Neural cell (in vitro differentiated cells): ENCODE measurements around the gene DNM3. TPM values are rescaled to one million over a fixed set of nuclear protein-coding genes. Genes with fewer than 3 reads are reported as not detected.

ENCODE experiments used
- H2AFZ ChIP-seq: fragments of 200-600, 300-800 bp; sonication (generic), shearing (Covaris generic); 2 replicates; pipeline ENCODE4 v1.6.0; 2014; ENCODE audit warnings: low read depth, mild to moderate bottlenecking, antibody characterized with exemption, low read length, moderate library complexity
- H3F3A ChIP-seq: fragments of 200-600 bp; shearing (Covaris generic); 2 replicates; pipeline ENCODE4 v1.6.1; 2016; ENCODE audit warnings: mild to moderate bottlenecking, moderate library complexity, mixed read lengths, antibody characterized with exemption, low read length; ENCODE audit not compliant: insufficient read depth, poor library complexity, severe bottlenecking
- H3K27ac ChIP-seq: fragments of 200-600, 300-800 bp; sonication (generic), shearing (Covaris generic); 2 replicates; pipeline ENCODE4 v1.5.1; 2014; ENCODE audit warnings: mild to moderate bottlenecking, low read length, moderate library complexity
- H3K27me3 ChIP-seq: fragments of 300-800, 200-600 bp; sonication (generic), shearing (Covaris generic); 2 replicates; pipeline ENCODE4 v1.6.0; 2014; ENCODE audit warnings: mild to moderate bottlenecking, low read depth, low read length, moderate library complexity; ENCODE audit not compliant: insufficient read depth
- H3K36me3 ChIP-seq: fragments of 300-800, 200-600 bp; sonication (generic), shearing (Covaris generic); 2 replicates; pipeline ENCODE4 v1.5.1; 2014; ENCODE audit warnings: mild to moderate bottlenecking, antibody characterized with exemption, low read length, moderate library complexity; ENCODE audit not compliant: insufficient read depth
- H3K4me2 ChIP-seq: fragments of 300-800, 200-600 bp; sonication (generic), shearing (Covaris generic); 2 replicates; pipeline ENCODE4 v1.6.0; 2014; ENCODE audit warnings: mild to moderate bottlenecking, low read length
- H3K4me3 ChIP-seq: fragments of 300-800, 200-600 bp; sonication (generic), shearing (Covaris generic); 2 replicates; pipeline ENCODE4 v1.5.1; 2014; ENCODE audit warnings: mild to moderate bottlenecking, low read length, moderate library complexity
- H3K79me2 ChIP-seq: fragments of 200-600 bp; shearing (Covaris generic); replicated peaks from 2 replicates; pipeline ENCODE4 v1.6.0; 2014; ENCODE audit warnings: mild to moderate bottlenecking, low read length, moderate library complexity; ENCODE audit not compliant: insufficient read depth
- H3K9ac ChIP-seq: fragments of 300-800, 200-600 bp; sonication (generic), shearing (Covaris generic); 2 replicates; pipeline ENCODE4 v1.6.1; 2016; ENCODE audit warnings: mild to moderate bottlenecking, low read length, mixed read lengths
- H3K9me2 ChIP-seq: fragments of 200-600 bp; shearing (Covaris generic); 2 replicates; pipeline ENCODE4 v1.6.1; 2016; ENCODE audit warnings: mild to moderate bottlenecking, low read length, mixed read lengths; ENCODE audit not compliant: insufficient read depth
- H3K9me3 ChIP-seq: fragments of 200-600, 300-800 bp; sonication (generic), shearing (Covaris generic); 2 replicates; pipeline ENCODE4 v1.6.1; 2016; ENCODE audit warnings: mild to moderate bottlenecking, mixed run types, low read length, moderate library complexity, mixed read lengths
- H4K20me1 ChIP-seq: fragments of 200-600 bp; shearing (Covaris generic); 2 replicates; pipeline ENCODE4 v1.6.1; 2016; ENCODE audit warnings: mild to moderate bottlenecking, mixed run types; ENCODE audit not compliant: insufficient read depth
- EP300 ChIP-seq: fragments of 450-650 bp; conservative IDR thresholded peaks from 2 replicates; pipeline ENCODE4 v1.6.1; 2014; ENCODE audit warnings: antibody characterized with exemption, mild to moderate bottlenecking, moderate library complexity; ENCODE audit not compliant: poor library complexity, severe bottlenecking
- EZH2 ChIP-seq: fragments of 200-600, 300-800 bp; shearing (Covaris generic), sonication (generic); IDR thresholded peaks from 2 replicates; pipeline ENCODE4 v1.6.1; 2014; ENCODE audit warnings: antibody characterized with exemption, low read length, borderline replicate concordance, mild to moderate bottlenecking; ENCODE audit not compliant: insufficient read depth, poor library complexity, severe bottlenecking
- MXI1 ChIP-seq: fragments of 450-650 bp; conservative IDR thresholded peaks from 2 replicates; pipeline ENCODE4 v1.6.1; 2014; ENCODE audit warnings: antibody characterized with exemption, mild to moderate bottlenecking; ENCODE audit not compliant: poor library complexity, severe bottlenecking
- POLR2AphosphoS5 ChIP-seq: IDR thresholded peaks from 2 replicates; pipeline ENCODE4 v1.6.1; 2012
- RAD21 ChIP-seq: fragments of 450-650 bp; conservative IDR thresholded peaks from 2 replicates; pipeline ENCODE4 v1.6.1; 2014; ENCODE audit warnings: antibody characterized with exemption, mild to moderate bottlenecking, moderate library complexity
- SMC3 ChIP-seq: fragments of 450-650 bp; conservative IDR thresholded peaks from 2 replicates; pipeline ENCODE4 v1.6.1; 2014; ENCODE audit warnings: antibody characterized with exemption, mild to moderate bottlenecking, moderate library complexity; ENCODE audit not compliant: poor library complexity
- TAF1 ChIP-seq: IDR thresholded peaks from 2 replicates; pipeline ENCODE4 v1.6.1; 2012; ENCODE audit warnings: low read depth
- polyA plus RNA-seq: library from polyadenylated mRNA; depleted of rRNA; stranded (reverse); fragments of >200 nt; gene quantifications from 2 replicates; pipeline ENCODE4 v1.2.3, GENCODE V29; 2014
- TF ChIP-seq, protein P1 (sequence below): fragments of 450-650 bp; IDR thresholded peaks from 2 replicates; pipeline ENCODE4 v1.5.1; 2014; ENCODE audit warnings: antibody characterized with exemption, mild to moderate bottlenecking, moderate library complexity; ENCODE audit not compliant: poor library complexity, severe bottlenecking
- TF ChIP-seq, protein P2 (sequence below): IDR thresholded peaks from 2 replicates; pipeline ENCODE4 v1.6.1; 2012; ENCODE audit warnings: borderline replicate concordance

DNM3 gene
- polyA plus RNA-seq, 1 donor from 2014 or later: 37.1 TPM

DNA sequence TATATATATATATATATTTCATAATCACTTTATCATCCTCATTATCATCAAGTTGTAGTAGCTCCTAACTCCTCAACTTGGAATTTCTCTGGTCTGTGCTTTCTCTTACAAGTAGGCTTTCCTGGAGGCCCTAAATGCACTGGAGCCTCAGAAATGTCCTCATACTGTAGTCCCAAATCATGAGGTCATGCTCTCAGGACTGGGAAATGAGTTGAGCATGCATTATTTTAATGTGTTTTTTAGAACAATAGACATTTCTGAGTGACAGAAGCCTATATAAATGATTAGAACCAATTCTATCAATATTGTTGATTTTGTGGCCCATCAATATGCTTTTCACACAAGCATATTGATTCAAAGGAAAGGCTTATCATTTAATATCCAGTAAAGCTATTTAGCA, 536.3 kb downstream of the DNM3 start:
- no peaks in the 10 kb centered on the region for H3K79me2 ChIP-seq
- TF ChIP-seq TAF1 (no peak), POLR2AphosphoS5 (no peak), RAD21 (no peak), MXI1 (no peak)
- no peak overlapping the region for H3K9ac ChIP-seq
- H3K9me2 ChIP-seq: no peaks in the 10 kb centered on the region
- H3K36me3 ChIP-seq: no peaks in the 10 kb centered on the region
- no peak overlapping the region for H3K4me2 ChIP-seq
- no peaks in the 10 kb centered on the region for H3K9me3 ChIP-seq
- no peaks in the 10 kb centered on the region for H4K20me1 ChIP-seq
- H3F3A ChIP-seq: no peaks in the 10 kb centered on the region
- no peaks in the 10 kb centered on the region for H3K27me3 ChIP-seq
- H3K27ac ChIP-seq: no peak overlapping the region
- H2AFZ ChIP-seq: no peak overlapping the region
- no peak overlapping the region for H3K4me3 ChIP-seq

DNA sequence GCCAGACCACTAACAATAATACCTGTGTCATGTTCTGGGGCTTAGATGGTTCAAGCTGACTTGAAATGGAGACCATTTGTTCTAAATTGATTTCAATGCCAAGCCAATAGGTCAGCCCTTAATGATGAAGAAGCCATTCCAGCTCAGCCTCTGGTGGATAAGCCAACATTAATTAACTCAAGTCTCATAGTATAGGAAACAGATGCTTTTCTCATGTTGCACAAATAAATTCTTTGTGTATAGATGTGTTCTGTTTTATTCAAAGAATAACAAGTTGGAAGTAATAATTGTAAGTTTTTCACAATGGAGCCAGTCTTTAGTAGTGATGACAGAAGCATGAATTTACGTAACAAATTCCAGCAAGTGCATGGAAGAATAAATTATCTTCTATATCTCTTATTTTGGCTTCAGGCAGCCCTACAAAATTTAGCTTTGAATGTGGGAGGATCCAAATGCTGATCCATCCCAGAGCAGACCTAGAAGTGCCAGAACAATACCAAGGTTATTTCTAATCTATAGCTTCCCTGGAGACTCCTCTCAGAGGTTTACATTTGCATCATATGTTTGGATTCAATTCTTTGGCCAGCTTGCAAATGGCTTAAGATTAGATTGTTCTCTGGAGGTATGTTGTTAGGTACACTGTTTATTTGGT, 536.9 kb downstream of the DNM3 start:
- no peaks in the 10 kb centered on the region for H3F3A ChIP-seq
- H3K27ac ChIP-seq: no peak overlapping the region
- H2AFZ ChIP-seq: no peak overlapping the region
- H3K9ac ChIP-seq: no peak overlapping the region
- H3K9me2 ChIP-seq: no peaks in the 10 kb centered on the region
- H3K79me2 ChIP-seq: no peaks in the 10 kb centered on the region
- H3K36me3 ChIP-seq: no peaks in the 10 kb centered on the region
- no peaks in the 10 kb centered on the region for H3K27me3 ChIP-seq
- no peaks in the 10 kb centered on the region for H3K9me3 ChIP-seq
- no peaks in the 10 kb centered on the region for H4K20me1 ChIP-seq
- TF ChIP-seq SMC3 (no peak), MXI1 (no peak), POLR2AphosphoS5 (no peak), TAF1 (no peak), EP300 (no peak), EZH2 (no peak), RAD21 (no peak)
- TF ChIP-seq, protein P1, sequence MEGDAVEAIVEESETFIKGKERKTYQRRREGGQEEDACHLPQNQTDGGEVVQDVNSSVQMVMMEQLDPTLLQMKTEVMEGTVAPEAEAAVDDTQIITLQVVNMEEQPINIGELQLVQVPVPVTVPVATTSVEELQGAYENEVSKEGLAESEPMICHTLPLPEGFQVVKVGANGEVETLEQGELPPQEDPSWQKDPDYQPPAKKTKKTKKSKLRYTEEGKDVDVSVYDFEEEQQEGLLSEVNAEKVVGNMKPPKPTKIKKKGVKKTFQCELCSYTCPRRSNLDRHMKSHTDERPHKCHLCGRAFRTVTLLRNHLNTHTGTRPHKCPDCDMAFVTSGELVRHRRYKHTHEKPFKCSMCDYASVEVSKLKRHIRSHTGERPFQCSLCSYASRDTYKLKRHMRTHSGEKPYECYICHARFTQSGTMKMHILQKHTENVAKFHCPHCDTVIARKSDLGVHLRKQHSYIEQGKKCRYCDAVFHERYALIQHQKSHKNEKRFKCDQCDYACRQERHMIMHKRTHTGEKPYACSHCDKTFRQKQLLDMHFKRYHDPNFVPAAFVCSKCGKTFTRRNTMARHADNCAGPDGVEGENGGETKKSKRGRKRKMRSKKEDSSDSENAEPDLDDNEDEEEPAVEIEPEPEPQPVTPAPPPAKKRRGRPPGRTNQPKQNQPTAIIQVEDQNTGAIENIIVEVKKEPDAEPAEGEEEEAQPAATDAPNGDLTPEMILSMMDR: no peak
- TF ChIP-seq, protein P2, sequence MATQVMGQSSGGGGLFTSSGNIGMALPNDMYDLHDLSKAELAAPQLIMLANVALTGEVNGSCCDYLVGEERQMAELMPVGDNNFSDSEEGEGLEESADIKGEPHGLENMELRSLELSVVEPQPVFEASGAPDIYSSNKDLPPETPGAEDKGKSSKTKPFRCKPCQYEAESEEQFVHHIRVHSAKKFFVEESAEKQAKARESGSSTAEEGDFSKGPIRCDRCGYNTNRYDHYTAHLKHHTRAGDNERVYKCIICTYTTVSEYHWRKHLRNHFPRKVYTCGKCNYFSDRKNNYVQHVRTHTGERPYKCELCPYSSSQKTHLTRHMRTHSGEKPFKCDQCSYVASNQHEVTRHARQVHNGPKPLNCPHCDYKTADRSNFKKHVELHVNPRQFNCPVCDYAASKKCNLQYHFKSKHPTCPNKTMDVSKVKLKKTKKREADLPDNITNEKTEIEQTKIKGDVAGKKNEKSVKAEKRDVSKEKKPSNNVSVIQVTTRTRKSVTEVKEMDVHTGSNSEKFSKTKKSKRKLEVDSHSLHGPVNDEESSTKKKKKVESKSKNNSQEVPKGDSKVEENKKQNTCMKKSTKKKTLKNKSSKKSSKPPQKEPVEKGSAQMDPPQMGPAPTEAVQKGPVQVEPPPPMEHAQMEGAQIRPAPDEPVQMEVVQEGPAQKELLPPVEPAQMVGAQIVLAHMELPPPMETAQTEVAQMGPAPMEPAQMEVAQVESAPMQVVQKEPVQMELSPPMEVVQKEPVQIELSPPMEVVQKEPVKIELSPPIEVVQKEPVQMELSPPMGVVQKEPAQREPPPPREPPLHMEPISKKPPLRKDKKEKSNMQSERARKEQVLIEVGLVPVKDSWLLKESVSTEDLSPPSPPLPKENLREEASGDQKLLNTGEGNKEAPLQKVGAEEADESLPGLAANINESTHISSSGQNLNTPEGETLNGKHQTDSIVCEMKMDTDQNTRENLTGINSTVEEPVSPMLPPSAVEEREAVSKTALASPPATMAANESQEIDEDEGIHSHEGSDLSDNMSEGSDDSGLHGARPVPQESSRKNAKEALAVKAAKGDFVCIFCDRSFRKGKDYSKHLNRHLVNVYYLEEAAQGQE: no peak
- no peak overlapping the region for H3K4me2 ChIP-seq
- no peak overlapping the region for H3K4me3 ChIP-seq
